Small intestine (tissue), 7 donors: ENCODE measurements around the gene MPPED2. TPM values are rescaled to one million over a fixed set of nuclear protein-coding genes. Genes with fewer than 3 reads are reported as not detected.

Source experiments
- DNase-seq, 2 donors: peaks; one replicate each; pipeline versions ENCODE4 v3.0.0 to v3.0.0-alpha.2; 2013
- FAIRE-seq: peaks from 2 replicates; lab custom pipeline; 2012; peaks lifted over from hg19 to GRCh38; lab: Jason Lieb, UNC
- H3K27ac ChIP-seq, 3 donors: one replicate each; pipeline ENCODE4 v1.5.1; 2013; ENCODE audit warnings: low read length in 2 of 3, mild to moderate bottlenecking in 2 of 3, control low read depth in 1 of 3, inconsistent platforms in 1 of 3, low read depth in 1 of 3, moderate library complexity in 1 of 3
- H3K27me3 ChIP-seq, 3 donors: one replicate each; pipeline ENCODE4 v1.6.1; 2013; ENCODE audit warnings: low read length in 3 of 3, inconsistent platforms in 1 of 3; ENCODE audit not compliant: control insufficient read depth in 3 of 3, insufficient read depth in 3 of 3
- H3K36me3 ChIP-seq, 3 donors: one replicate each; pipeline ENCODE4 v1.6.1; 2013; ENCODE audit warnings: low read length in 3 of 3, inconsistent platforms in 1 of 3, low read depth in 1 of 3, mild to moderate bottlenecking in 1 of 3, moderate library complexity in 1 of 3; ENCODE audit not compliant: control insufficient read depth in 3 of 3, insufficient read depth in 2 of 3
- H3K4me1 ChIP-seq, 3 donors: one replicate each; pipeline ENCODE4 v1.6.1; 2013; ENCODE audit warnings: low read length in 2 of 3, inconsistent platforms in 1 of 3, low read depth in 1 of 3, mild to moderate bottlenecking in 1 of 3, moderate library complexity in 1 of 3; ENCODE audit not compliant: control insufficient read depth in 3 of 3, insufficient read depth in 2 of 3
- H3K4me3 ChIP-seq, 3 donors: one replicate each; pipeline ENCODE4 v1.5.1; 2013; ENCODE audit warnings: low read length in 3 of 3, control low read depth in 1 of 3, inconsistent platforms in 1 of 3, low read depth in 1 of 3, mild to moderate bottlenecking in 1 of 3, moderate library complexity in 1 of 3
- H3K9me3 ChIP-seq, 2 donors: one replicate each; pipeline ENCODE4 v1.6.1; 2013; ENCODE audit warnings: low read depth in 1 of 2, low read length in 1 of 2; ENCODE audit not compliant: control insufficient read depth in 2 of 2, insufficient read depth in 1 of 2
- WGBS, 3 donors: extraction: QIAGEN DNeasy Blood & Tissue Kit; methylation state at CpG; one replicate each; pipeline ENCODE4 v1.1.7; 2013; 5-methylcytosine and 5-hydroxymethylcytosine counted together
- polyA plus RNA-seq, 4 donors: library from polyadenylated mRNA; stranded (reverse) in 3 of 4; unstranded in 1 of 4; fragments of 200-250 nt in 3 of 4; fragments of 120-200 nt in 1 of 4; gene quantifications; one replicate each; pipeline versions ENCODE4 v1.2.1 to v1.2.3, GENCODE V29; 2013
- donor health status: healthy with polysubstance abuse.
- donor health status: control.
- donor health status: control.
- donor health status: Bipolar disorder and iron deficiency.
- donor health status: healthy.

The MPPED2 gene
- polyA plus RNA-seq, 4 donors, result 0.84 to 1.1 TPM; not detected in 2

- Histone ChIP-seq H3K27ac (no peak overlapping the region), H3K27me3 (no peaks in the 10 kb centered on the region), H3K4me1 (no peaks in the 10 kb centered on the region), H3K36me3 (no peaks in the 10 kb centered on the region), H3K4me3 (no peak overlapping the region), H3K9me3 (no peaks in the 10 kb centered on the region)
- 66 to 88% (median 77%) methylated on average over 3 of the region's 3 CpGs for WGBS, 3 donors
- DNase-seq (no peak), FAIRE-seq (no peak)
Observed at GRCh38 chr11:30404136-30404535, 182.0 kb downstream of the MPPED2 start.

DNA sequence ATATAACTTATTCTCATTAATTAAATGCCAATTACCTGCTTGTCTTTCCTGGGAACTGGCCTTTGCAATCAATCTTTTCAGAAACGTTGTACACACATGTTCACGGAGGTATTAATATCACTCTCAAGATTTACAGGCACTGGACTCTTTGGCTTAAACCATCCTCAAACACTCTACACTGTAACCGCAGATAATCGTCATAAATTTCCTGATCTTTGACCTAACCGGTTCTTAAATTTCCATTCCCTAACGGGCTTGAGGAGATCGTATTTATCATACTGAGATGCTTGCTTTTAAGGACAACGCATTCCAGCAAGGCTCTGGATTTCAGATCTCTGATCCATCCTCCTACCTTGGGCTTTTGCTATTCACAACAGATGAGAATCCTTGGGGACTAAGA is 190.4 kb downstream of the MPPED2 start:
- DNase-seq (no peak), FAIRE-seq (no peak)
- Histone ChIP-seq H3K36me3 (no peaks in the 10 kb centered on the region), H3K27me3 (no peaks in the 10 kb centered on the region), H3K4me1 (no peaks in the 10 kb centered on the region), H3K27ac (no peak overlapping the region), H3K4me3 (no peak overlapping the region), H3K9me3 (no peaks in the 10 kb centered on the region)
- WGBS, 3 donors, result 16 to 39% (median 36%) methylated on average over 8 of the region's 8 CpGs

GRCh38 chr11:30393012-30393411 is 193.1 kb downstream of the MPPED2 start:
- no peak overlapping the region for H3K4me3 ChIP-seq
- no peaks in the 10 kb centered on the region for H3K27me3 ChIP-seq
- FAIRE-seq (no peak), DNase-seq (no peak)
- no peaks in the 10 kb centered on the region for H3K4me1 ChIP-seq
- no peaks in the 10 kb centered on the region for H3K36me3 ChIP-seq
- 37 to 70% (median 55%) methylated on average over 1 of the region's 1 CpG for WGBS, 3 donors
- no peaks in the 10 kb centered on the region for H3K9me3 ChIP-seq
- H3K27ac ChIP-seq, result no peak overlapping the region

- Histone ChIP-seq H3K4me1 (no peaks in the 10 kb centered on the region), H3K27me3 (no peaks in the 10 kb centered on the region), H3K27ac (no peak overlapping the region), H3K9me3 (no peaks in the 10 kb centered on the region), H3K36me3 (no peaks in the 10 kb centered on the region), H3K4me3 (no peak overlapping the region)
- WGBS, 3 donors, result 27 to 43% (median 34%) methylated on average over 5 of the region's 5 CpGs
- FAIRE-seq (no peak), DNase-seq (peak in 1 of 2 donors; percentile 13)
Observed at GRCh38 chr11:30392221-30392784, 193.8 kb downstream of the MPPED2 start.

DNA sequence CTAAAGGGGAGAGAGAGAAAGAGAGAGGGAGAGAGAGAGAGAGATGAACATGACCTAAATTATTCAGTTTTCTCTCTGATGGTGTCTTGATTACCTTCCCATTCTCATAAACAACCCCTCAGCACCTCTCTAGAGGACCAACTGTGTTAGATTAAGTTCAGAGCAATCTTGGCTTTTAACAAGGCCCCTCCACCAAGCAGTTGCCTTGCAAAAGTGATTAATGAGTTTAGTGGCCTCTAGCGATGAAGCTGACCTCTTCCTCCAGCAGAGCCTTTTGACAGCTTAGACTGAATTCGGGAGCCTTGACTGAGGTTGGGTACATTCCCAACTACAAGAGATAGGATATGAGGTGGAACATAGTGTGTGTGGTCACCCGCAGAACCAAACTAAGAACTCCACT is 197.2 kb downstream of the MPPED2 start:
- no peaks in the 10 kb centered on the region for H3K4me1 ChIP-seq
- H3K27me3 ChIP-seq, result no peaks in the 10 kb centered on the region
- WGBS, 3 donors, result 63 to 68% (median 68%) methylated on average over 3 of the region's 3 CpGs
- H3K9me3 ChIP-seq, result no peaks in the 10 kb centered on the region
- FAIRE-seq (no peak), DNase-seq (no peak)
- H3K4me3 ChIP-seq, result no peak overlapping the region
- no peak overlapping the region for H3K27ac ChIP-seq
- H3K36me3 ChIP-seq, result no peaks in the 10 kb centered on the region

- Histone ChIP-seq H3K27ac (no peak overlapping the region), H3K36me3 (no peaks in the 10 kb centered on the region), H3K4me1 (no peaks in the 10 kb centered on the region), H3K27me3 (no peaks in the 10 kb centered on the region), H3K4me3 (no peak overlapping the region), H3K9me3 (no peaks in the 10 kb centered on the region)
- FAIRE-seq (no peak), DNase-seq (no peak)
- 73 to 85% (median 83%) methylated on average over 19 of the region's 19 CpGs for WGBS, 3 donors
Observed at GRCh38 chr11:30387891-30388861, 198.0 kb downstream of the MPPED2 start.

GRCh38 chr11:30381879-30382278 is 204.3 kb downstream of the MPPED2 start:
- 50 to 55% (median 53%) methylated on average over 2 of the region's 2 CpGs for WGBS, 3 donors
- Histone ChIP-seq H3K4me1 (no peaks in the 10 kb centered on the region), H3K9me3 (no peaks in the 10 kb centered on the region), H3K27ac (no peak overlapping the region), H3K4me3 (no peak overlapping the region), H3K27me3 (no peaks in the 10 kb centered on the region), H3K36me3 (no peaks in the 10 kb centered on the region)
- no peak for FAIRE-seq
- no peak for DNase-seq

- no peak for FAIRE-seq
- no peak for DNase-seq
Observed at GRCh38 chr11:30380846-30381245, 205.3 kb downstream of the MPPED2 start.

More at GRCh38 chr11:30380846-30381245, 205.3 kb downstream of the MPPED2 start:
- H3K4me1 ChIP-seq, result no peaks in the 10 kb centered on the region
- no peaks in the 10 kb centered on the region for H3K27me3 ChIP-seq
- H3K36me3 ChIP-seq, result no peaks in the 10 kb centered on the region
- no peak overlapping the region for H3K27ac ChIP-seq
- H3K9me3 ChIP-seq, result no peaks in the 10 kb centered on the region
- no peak overlapping the region for H3K4me3 ChIP-seq
